ENCODE data around the gene HPCA.

Gene HPCA

GRCh38 chr1:32939655-32940371, 53.5 kb downstream of the HPCA start:
- DNase-seq = no peak

- DNase-seq = no peak
Measured at GRCh38 chr1:32944180-32944579, 57.9 kb downstream of the HPCA start.

Data from left hindlimb (tissue), 1 donor.